ENCODE measurements around the gene TPRN.
A peak's percentile ranks its signal among the peaks of the same experiment; 100 is the strongest.

TPRN gene

DNA sequence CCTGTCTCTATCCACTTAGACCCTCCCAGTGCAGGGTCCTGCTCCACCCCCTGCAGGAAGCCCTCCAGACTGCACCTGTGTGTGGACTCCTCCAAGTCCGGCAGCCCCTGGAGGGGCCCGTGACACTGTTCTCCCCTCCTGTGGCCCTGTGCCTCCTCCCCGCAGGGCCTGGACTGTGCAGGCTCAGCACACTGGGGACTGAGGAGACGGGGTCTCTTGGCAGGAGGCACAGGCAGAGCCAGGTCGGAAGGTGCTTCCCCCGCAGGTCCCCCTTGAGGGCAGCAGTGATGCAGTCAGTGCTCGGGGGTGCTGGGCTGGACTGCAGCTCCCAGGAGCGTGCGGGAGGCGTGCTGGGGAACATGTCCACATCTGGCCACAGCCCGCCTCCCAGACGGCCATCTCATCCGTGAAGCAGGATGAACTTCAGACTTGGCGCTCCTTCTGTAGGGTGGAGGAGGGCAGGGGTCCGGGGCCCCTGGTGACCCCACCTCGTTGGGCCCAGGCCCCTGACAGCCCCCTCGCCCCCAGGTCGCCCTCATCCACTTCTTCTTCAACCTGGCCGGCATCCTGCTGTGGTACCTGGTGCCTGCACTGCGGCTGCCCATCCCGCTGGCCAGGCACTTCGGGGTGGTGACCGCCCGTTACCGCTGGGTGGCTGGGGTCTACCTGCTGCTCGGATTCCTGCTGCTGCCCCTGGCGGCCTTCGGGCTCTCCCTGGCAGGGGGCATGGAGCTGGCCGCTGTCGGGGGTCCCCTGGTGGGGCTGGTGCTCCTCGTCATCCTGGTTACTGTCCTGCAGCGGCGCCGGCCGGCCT, 35.1 kb upstream of the TPRN start:
- DNase-seq: no peak

- no peak for DNase-seq
These were observed 34.4 kb upstream of the TPRN start for GRCh38 chr9:137234758-137235423.

GRCh38 chr9:137234055-137234697, 33.6 kb upstream of the TPRN start:
- DNase-seq: no peak

DNA sequence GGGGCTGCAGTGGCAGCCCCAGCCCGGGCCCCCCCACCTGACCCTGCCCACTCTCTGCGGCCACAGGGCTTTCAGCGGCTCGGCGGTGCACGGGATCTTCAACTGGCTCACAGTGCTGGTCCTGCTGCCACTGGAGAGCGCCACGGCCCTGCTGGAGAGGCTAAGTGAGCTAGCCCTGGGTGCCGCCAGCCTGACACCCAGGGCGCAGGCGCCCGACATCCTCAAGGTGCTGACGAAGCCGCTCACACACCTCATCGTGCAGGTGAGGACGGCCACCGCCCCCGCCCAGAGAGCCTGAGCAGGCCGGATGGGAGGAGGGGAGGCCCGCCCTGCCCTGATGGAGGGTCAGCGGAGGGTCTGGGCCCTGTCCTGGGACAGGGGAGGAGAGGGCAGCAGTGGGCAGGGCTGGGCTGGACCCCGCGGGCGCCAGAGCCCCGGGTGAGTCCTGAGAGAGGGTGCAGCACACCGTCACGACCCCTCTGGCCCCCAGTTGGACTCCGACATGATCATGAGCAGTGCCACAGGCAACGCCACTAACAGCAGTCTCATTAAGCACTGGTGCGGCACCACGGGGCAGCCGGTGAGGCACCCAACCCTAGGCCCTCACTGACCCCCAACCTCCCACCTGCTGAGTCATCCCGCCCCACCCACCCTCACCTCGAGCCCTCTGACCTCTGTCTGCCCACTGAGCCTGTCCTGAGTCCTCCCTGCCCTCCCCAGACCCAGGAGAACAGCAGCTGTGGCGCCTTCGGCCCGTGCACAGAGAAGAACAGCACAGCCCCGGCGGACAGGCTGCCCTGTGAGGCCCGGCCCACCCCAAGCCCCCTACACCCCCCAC, 32.8 kb upstream of the TPRN start:
- no peak for DNase-seq

- DNase-seq: no peak
These were observed 32.0 kb upstream of the TPRN start for GRCh38 chr9:137232510-137232909.

DNA sequence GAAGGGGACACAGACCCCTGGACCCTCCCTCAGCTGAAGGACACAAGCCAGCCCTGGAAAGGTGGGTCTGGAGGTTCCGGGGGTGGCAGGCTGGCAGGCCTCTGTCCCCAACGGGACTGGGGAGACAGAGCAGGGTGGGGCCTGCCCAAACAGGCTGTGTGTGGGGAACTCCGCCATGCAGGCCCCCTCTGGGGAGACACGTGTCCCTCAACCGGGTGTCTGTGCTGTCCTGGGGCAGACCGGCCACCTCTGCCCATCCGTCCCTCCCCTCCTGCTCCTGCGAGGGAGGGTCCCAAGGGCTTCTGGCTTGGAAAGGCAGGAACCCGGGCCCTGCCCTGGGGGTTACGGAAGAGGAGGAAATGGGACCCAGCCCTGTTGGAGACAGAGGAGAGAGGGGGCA, 31.6 kb upstream of the TPRN start:
- DNase-seq: no peak

DNA sequence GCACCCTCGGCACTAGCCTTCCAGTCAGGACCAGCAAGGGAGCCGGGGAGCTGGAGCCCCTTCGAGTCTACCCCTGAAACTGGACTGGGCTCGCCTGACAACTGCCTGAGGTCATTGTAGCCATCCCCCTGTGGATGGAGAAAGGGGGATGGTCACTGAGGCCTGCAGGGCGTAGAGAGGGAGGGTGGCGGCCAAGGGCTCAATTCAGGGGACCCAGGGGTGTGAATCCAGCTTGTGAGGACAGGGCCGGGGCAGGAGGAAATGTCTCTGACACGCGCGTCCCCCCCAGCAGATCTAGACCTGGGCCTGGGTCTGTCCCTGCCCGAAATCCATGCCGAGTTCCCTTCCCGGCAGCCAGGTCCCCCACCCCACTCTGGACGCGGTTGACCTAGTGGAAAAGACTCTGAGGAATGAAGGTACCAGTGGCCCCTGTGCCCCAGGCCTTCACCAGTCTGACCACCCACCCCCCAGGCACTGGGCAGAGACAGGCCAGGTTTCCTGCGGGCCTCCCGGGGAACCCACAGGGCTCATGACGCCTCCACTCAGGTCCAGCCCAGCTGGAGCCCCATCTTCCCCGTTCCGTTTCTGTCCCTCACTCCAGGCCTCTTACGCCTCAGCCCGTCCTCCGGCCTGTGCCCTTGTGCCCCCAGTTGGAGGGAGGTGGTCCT, 31.0 kb upstream of the TPRN start:
- no peak for DNase-seq

DNA sequence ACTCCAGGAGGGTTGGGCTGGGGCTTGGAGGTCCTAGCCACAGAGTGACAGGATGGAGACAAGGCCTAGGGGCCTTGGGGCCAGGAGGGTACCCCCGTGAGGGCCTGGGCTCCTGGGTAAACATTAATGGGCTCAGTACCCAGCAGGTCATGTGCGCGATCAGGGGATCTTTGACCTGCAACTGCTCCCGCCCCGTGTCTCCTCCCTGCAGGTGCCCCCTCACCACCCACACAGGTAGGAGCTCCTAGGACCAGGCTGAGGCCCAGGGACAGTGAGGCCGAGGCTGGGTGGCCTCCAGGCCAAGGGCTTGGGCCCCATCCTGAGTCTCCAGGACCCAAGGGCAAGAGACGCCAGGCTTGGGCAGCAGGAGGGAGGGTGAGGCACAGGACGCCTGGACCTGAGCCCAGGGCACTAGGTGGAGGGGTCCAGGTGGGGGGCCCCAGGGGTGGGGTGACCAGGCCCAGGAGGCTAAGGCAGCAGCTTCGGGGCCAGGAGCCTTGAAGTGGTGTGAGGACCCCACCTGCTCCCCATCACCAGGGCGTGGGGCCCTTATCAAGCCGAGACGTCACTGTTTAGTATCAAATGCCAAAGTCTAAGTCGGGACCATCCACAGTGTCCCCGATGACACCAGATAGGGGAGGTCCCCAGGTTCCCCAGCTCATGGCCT, 30.3 kb upstream of the TPRN start, which contains the start of gene SLC34A3:
TSS of gene SLC34A3 (plus strand) at position 197 of the 667 bp plus-strand sequence. CDS start 802 bp downstream, outside the sequence.
- no peak for DNase-seq

GRCh38 chr9:137229903-137230704, 29.6 kb upstream of the TPRN start:
- no peak for DNase-seq

- no peak for DNase-seq
These were observed 28.7 kb upstream of the TPRN start for GRCh38 chr9:137228968-137229896.

GRCh38 chr9:137228506-137228967, 28.0 kb upstream of the TPRN start:
- DNase-seq: no peak

- no peak for DNase-seq
These were observed 27.4 kb upstream of the TPRN start for GRCh38 chr9:137227853-137228505.

DNA sequence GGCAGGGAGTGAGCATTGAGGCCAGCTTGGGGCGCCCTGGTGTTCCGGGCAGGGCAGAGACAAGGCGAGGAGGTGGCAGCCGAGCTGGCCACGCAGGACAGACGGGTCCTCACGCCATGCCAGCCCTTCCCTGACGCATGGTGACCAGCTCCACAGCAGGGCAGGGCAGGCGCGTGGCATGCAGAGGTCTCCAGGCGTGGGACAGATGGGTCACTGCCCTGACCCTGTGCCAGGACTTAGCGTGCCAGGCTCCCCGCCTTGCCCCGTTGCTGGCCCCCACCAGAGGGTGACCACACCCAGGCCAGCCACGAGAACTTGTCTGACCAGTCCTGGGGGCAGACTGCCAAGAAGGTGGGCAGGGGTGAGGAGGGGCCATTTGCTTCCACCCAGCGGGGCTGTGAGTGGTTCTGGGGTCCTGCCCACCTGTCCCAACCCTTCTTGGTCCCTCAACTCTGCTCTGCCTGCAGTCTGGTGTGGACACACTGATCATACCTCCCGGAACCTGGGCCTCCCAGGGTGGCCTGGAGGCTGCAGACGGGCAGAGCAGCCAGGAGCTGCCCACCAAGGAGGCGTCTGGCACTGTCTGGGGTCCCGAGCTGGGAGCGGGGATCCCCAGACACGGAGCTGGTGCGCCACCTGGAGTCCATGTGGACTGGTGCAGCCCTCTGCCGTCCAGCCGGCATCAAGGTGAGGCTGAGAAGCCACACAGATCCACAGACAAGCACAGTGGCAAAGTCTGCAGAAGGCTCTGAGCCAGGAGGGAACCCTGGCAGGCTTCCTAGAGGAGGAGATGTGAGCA, 26.7 kb upstream of the TPRN start, which contains the start of gene RNF224:
TSS of gene RNF224 (plus strand) at position 449 of the 799 bp plus-strand sequence. CDS start 834 bp downstream, outside the sequence.
- DNase-seq: peak; percentile 48

GRCh38 chr9:137226338-137227053, 26.0 kb upstream of the TPRN start:
- DNase-seq: no peak

- no peak for DNase-seq
These were observed 25.3 kb upstream of the TPRN start for GRCh38 chr9:137225699-137226331.

- no peak for DNase-seq
These were observed 24.5 kb upstream of the TPRN start, which contains the start of gene CYSRT1 for GRCh38 chr9:137224830-137225694. TSS of gene CYSRT1 (plus strand) at chr9:137225174. CDS start at chr9:137225622, 448 bp downstream.
